ENCODE data around the gene ST6GALNAC3.
"Not testable (repeated sequence)": the region's sequence is repeated elsewhere in the genome, so short reads cannot be mapped to it uniquely, and the experiment has no call there.

ST6GALNAC3 gene

DNA sequence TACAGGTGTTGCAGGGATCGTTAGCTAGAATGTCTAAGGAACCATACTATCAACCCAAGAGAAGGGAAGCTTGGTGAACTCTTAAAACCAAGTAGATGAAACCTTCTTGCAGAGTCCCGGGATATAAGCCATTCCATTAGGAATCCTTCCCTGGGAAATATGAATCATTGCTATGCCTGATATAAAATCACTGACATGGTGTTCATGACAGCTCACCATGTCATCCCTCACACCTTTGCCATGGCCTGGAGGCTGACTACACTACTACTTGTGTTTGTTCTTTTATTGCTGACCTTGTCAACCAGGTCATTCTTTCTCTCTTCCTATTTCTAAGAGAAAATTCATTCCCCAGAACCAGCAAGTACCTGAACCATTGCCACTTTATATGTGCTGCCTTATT lies 12.1 kb downstream of the ST6GALNAC3 start:
- no peak for DNase-seq (ENCODE audit: low read depth)
- H3K4me3 ChIP-seq (ENCODE audit: control insufficient read depth, low read depth, low read length), result no peak overlapping the region
- no peak for TF ChIP-seq CTCF (IDR thresholded peaks at IDR 0.05; ENCODE audit: control insufficient read depth, insufficient read depth, low read depth, low read length, missing control alignments)

- no peak overlapping the region for H3K4me3 ChIP-seq (ENCODE audit: control insufficient read depth, low read depth, low read length)
- no peak for TF ChIP-seq CTCF (IDR thresholded peaks at IDR 0.05; ENCODE audit: control insufficient read depth, insufficient read depth, low read depth, low read length, missing control alignments)
- DNase-seq (ENCODE audit: low read depth), result no peak
Measured at GRCh38 chr1:76090283-76091203, 16.0 kb downstream of the ST6GALNAC3 start.

DNA sequence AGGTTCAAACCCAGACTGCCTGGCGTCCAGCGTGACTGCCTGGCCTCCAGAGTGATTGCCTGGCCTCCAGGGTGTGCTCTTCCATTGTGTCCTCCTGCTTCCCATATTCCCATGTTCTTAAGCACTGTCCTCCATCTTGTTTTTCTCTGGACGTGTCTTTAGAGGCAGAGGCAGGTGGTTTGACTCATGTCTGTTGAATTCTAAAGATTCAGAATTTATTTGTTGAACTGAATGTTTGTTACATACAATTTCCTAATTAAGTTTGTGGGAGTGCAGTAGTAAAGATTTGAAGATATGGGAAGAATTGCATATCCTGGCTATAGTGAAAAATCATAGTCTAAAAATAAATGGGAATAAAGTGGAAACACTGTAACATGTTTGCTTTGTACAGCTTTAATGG lies 18.3 kb downstream of the ST6GALNAC3 start:
- no peak for DNase-seq (ENCODE audit: low read depth)
- H3K4me3 ChIP-seq (ENCODE audit: control insufficient read depth, low read depth, low read length), result no peak overlapping the region
- no peak for TF ChIP-seq CTCF (IDR thresholded peaks at IDR 0.05; ENCODE audit: control insufficient read depth, insufficient read depth, low read depth, low read length, missing control alignments)

DNA sequence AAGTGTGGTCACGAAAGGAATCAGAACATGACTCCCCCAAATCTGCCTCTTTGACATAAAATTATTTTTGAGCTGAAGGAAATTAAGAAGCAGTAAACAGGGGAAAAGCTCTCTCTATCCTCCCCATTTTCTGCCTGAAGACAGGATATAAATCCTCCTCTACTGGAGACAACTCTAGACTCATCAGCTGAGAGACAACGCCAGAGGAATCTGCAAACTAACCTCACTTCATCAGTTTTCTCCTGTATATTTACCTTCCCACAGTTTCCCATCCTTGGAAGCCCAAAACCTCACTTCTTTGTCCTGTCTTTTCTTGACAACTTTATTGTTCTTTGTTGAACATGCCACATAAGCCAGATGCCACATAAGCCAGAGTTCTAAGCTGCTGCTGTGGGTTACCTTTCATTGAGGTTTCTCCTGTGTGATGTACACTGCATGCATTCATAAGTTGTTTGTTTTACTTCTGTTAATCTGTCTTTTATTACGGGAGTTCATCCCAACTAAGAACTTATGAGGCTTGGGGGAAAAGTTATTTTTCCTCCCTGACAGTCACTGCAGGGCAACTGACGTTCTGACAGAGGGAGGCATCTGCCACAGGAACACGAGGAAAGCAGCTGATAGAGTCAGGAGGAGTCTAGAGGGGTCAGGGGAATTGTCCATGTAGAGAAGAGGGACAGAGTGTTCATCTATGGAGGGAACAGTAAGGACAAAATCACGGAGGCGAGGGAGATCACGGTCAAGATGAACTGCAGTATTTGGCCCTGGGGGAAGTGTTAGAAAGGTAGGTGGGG lies 19.2 kb downstream of the ST6GALNAC3 start:
- H3K4me3 ChIP-seq (ENCODE audit: control insufficient read depth, low read depth, low read length), result no peak overlapping the region
- TF ChIP-seq CTCF (IDR thresholded peaks at IDR 0.05; ENCODE audit: control insufficient read depth, insufficient read depth, low read depth, low read length, missing control alignments), result no peak

DNA sequence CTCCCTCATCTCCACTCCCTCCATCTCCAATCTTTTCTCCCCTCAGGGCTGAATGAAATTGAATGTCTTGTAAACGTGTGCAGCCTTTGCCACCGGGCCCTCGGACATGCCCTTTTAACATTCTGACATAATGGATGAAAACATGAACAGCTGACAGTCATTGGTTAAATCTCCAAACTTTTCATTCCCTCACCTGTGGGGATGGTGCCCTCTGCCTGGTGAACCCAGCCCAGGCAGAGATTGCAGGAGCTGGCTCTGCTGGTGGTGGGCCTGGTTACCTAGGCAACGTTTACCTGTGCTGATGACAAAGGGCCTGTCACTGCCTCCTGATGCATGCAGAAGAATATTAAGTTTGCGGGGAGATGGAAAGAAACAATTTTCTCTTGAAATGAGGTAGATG lies 21.3 kb downstream of the ST6GALNAC3 start:
- H3K4me3 ChIP-seq (ENCODE audit: control insufficient read depth, low read depth, low read length), result no peak overlapping the region
- TF ChIP-seq CTCF (IDR thresholded peaks at IDR 0.05; ENCODE audit: control insufficient read depth, insufficient read depth, low read depth, low read length, missing control alignments), result no peak
- DNase-seq (ENCODE audit: low read depth), result no peak

More for the DNA sequence above, 19.2 kb downstream of the ST6GALNAC3 start:
- no peak for DNase-seq (ENCODE audit: low read depth)

DNA sequence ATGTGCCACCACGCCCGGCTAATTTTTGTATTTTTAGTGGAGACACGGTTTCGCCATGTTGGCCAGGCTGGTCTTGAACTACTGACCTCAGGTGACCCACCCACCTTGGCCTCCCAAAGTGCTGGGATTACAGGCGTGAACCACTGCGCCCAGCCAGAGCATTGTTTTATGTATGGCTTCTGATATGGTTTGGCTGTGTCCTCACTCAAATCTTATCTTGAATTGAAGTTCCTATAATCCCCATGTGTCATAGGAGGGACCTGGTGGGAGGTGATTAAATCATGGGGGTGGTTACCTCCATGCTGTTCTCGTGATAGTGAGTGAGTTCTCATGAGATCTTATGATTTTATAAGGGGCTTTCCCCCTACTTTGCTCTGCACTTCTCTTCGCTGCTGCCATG lies 22.5 kb downstream of the ST6GALNAC3 start:
- H3K4me3 ChIP-seq (ENCODE audit: control insufficient read depth, low read depth, low read length); DNase-seq (ENCODE audit: low read depth): not testable (repeated sequence)

- H3K4me3 ChIP-seq (ENCODE audit: control insufficient read depth, low read depth, low read length), result no peak overlapping the region
- TF ChIP-seq CTCF (IDR thresholded peaks at IDR 0.05; ENCODE audit: control insufficient read depth, insufficient read depth, low read depth, low read length, missing control alignments), result no peak
- DNase-seq (ENCODE audit: low read depth), result no peak
Measured at GRCh38 chr1:76098845-76099244, 24.3 kb downstream of the ST6GALNAC3 start.
